A673 (cell line): ENCODE data around the gene LARGE1.

Experiments used
- CTCF ChIP-seq: fragments of 300-800, 200-600 bp; sonication (generic); conservative IDR thresholded peaks from 2 replicates; pipeline ENCODE4 v1.5.1; 2017; ENCODE audit warnings: low read depth, mild to moderate bottlenecking, antibody characterized with exemption, low read length, moderate library complexity, mixed read lengths
- EZH2 ChIP-seq: fragments of 200-600 bp; sonication (generic); IDR thresholded peaks from 2 replicates; pipeline ENCODE4 v1.6.1; 2017; ENCODE audit warnings: borderline replicate concordance, low read depth, mild to moderate bottlenecking, mixed read lengths, antibody characterized with exemption, low read length; ENCODE audit not compliant: poor library complexity, severe bottlenecking

GRCh38 chr22:33796494-33796893 lies 123.8 kb downstream of the LARGE1 start:
- no peak for TF ChIP-seq CTCF
- no peak for TF ChIP-seq EZH2
